SK-N-SH (cell line): Measurements from ENCODE around the gene ELAC2. TPM values are rescaled to one million over a fixed set of nuclear protein-coding genes. Genes with fewer than 3 reads are reported as not detected.

Source experiments
- CTCF ChIA-PET: fragments of 300-600, 350-600 bp; formaldehyde crosslinking; extraction: SDS; loops from one replicate; lab custom pipeline; 2021; lab: Yijun Ruan, JAX
- POLR2A ChIA-PET: fragments of 350-600 bp; sonication (Branson Sonifier 250); formaldehyde crosslinking; extraction: SDS; loops from one replicate; lab custom pipeline; 2020; ENCODE audit warnings: antibody characterized with exemption, inconsistent platforms; lab: Yijun Ruan, JAX
- DNase-seq: peaks from one replicate; pipeline ENCODE4 v3.0.0; 2012
- H2AFZ ChIP-seq: fragments of 200-600 bp; sonication (generic); 2 replicates; pipeline ENCODE4 v1.8.1; 2016; ENCODE audit warnings: antibody characterized with exemption, mild to moderate bottlenecking, low read depth
- H3F3A ChIP-seq: fragments of 200-600 bp; sonication (generic); replicated peaks from 2 replicates; pipeline ENCODE3; 2016; ENCODE audit warnings: antibody characterized with exemption, mild to moderate bottlenecking; ENCODE audit not compliant: insufficient read depth
- H3K27ac ChIP-seq, 2 experiments: fragments of 200-500 bp in 1 of 2; fragments of 200-600 bp in 1 of 2; sonication (Bioruptor generic) in 1 of 2; sonication (generic), shearing (Covaris generic) in 1 of 2; 2 replicates each; pipeline versions ENCODE4 v1.5.1 to v1.6.1; 2014 to 2016; ENCODE audit warnings: low read depth in 2 of 2, inconsistent platforms in 1 of 2, low read length in 1 of 2, mild to moderate bottlenecking in 1 of 2, mixed read lengths in 1 of 2
- H3K27me3 ChIP-seq: fragments of 200-600 bp; sonication (generic), shearing (Covaris generic); 2 replicates; pipeline ENCODE4 v1.6.1; 2016; ENCODE audit warnings: mixed run types; ENCODE audit not compliant: insufficient read depth
- H3K36me3 ChIP-seq, 2 experiments: fragments of 200-500 bp in 1 of 2; fragments of 200-600 bp in 1 of 2; sonication (Bioruptor generic) in 1 of 2; sonication (generic) in 1 of 2; replicated peaks in 1 of 2; 2 replicates each; pipeline versions ENCODE3 to v1.5.1; 2014 to 2016; ENCODE audit warnings: low read length in 1 of 2, mild to moderate bottlenecking in 1 of 2; ENCODE audit not compliant: insufficient read depth in 2 of 2, control insufficient read depth in 1 of 2
- H3K4me1 ChIP-seq, 2 experiments: fragments of 200-500 bp in 1 of 2; fragments of 200-600 bp in 1 of 2; sonication (Bioruptor generic) in 1 of 2; sonication (generic), shearing (Covaris generic) in 1 of 2; 2 replicates each; pipeline versions ENCODE4 v1.5.1 to v1.6.1; 2014 to 2016; ENCODE audit warnings: low read depth in 1 of 2, low read length in 1 of 2, mixed run types in 1 of 2; ENCODE audit not compliant: insufficient read depth in 2 of 2, control insufficient read depth in 1 of 2
- H3K4me2 ChIP-seq: fragments of 200-600 bp; sonication (generic), shearing (Covaris generic); 2 replicates; pipeline ENCODE4 v1.6.1; 2017; ENCODE audit warnings: mixed run types
- H3K4me3 ChIP-seq, 2 experiments: fragments of 200-500 bp in 1 of 2; fragments of 200-600 bp in 1 of 2; sonication (Bioruptor generic) in 1 of 2; sonication (generic), shearing (Covaris generic) in 1 of 2; 2 replicates each; pipeline versions ENCODE4 v1.5.1 to v1.8.1; 2014 to 2016; ENCODE audit warnings: low read depth in 2 of 2, inconsistent platforms in 1 of 2, low read length in 1 of 2, mild to moderate bottlenecking in 1 of 2, mixed read lengths in 1 of 2, moderate library complexity in 1 of 2
- H3K79me2 ChIP-seq: fragments of 200-600 bp; sonication (generic); 2 replicates; pipeline ENCODE4 v1.8.1; 2017; ENCODE audit warnings: mild to moderate bottlenecking; ENCODE audit not compliant: insufficient read depth
- H3K9ac ChIP-seq: fragments of 200-600 bp; sonication (generic); 2 replicates; pipeline ENCODE4 v1.6.1; 2017; ENCODE audit warnings: mixed run types
- H3K9me2 ChIP-seq: fragments of 200-600 bp; sonication (generic); 2 replicates; pipeline ENCODE4 v1.6.1; 2017; ENCODE audit warnings: mixed run types
- H3K9me3 ChIP-seq: fragments of 200-600 bp; sonication (generic); 2 replicates; pipeline ENCODE4 v1.6.1; 2017; ENCODE audit warnings: mixed run types, mild to moderate bottlenecking, moderate library complexity
- H4K20me1 ChIP-seq: fragments of 200-600 bp; sonication (generic); 2 replicates; pipeline ENCODE4 v1.6.1; 2017; ENCODE audit warnings: mild to moderate bottlenecking, mixed run types; ENCODE audit not compliant: insufficient read depth
- ELF1 ChIP-seq: IDR thresholded peaks from 2 replicates; pipeline ENCODE4 v1.4.0; 2012
- FOSL2 ChIP-seq: IDR thresholded peaks from 2 replicates; pipeline ENCODE4 v1.4.0; 2012; ENCODE audit warnings: low read depth, mild to moderate bottlenecking, moderate library complexity, borderline replicate concordance
- FOXM1 ChIP-seq: IDR thresholded peaks from 2 replicates; pipeline ENCODE4 v1.4.0; 2012; ENCODE audit warnings: low read depth, mild to moderate bottlenecking
- GABPA ChIP-seq: IDR thresholded peaks from 2 replicates; pipeline ENCODE4 v1.4.0; 2012; ENCODE audit warnings: low read depth, mild to moderate bottlenecking
- GATA2 ChIP-seq: sonication (generic); formaldehyde crosslinking; IDR thresholded peaks from 2 replicates; pipeline ENCODE4 v1.5.0; 2020; ENCODE audit warnings: mild to moderate bottlenecking, missing genetic modification reagents
- MXI1 ChIP-seq: IDR thresholded peaks from 2 replicates; pipeline ENCODE4 v1.6.1; 2012; ENCODE audit warnings: mild to moderate bottlenecking, low read depth, low read length, improper control_type of control experiment
- RAD21 ChIP-seq: IDR thresholded peaks from 2 replicates; pipeline ENCODE4 v1.6.1; 2012; ENCODE audit warnings: mild to moderate bottlenecking, low read length
- WGBS: methylation state at CpG from one replicate; pipeline ENCODE4 v1.1.6; 2017; ENCODE audit warnings: low lambda C conversion rate; 5-methylcytosine and 5-hydroxymethylcytosine counted together
- polyA plus RNA-seq, 3 experiments: library from polyadenylated mRNA; depleted of rRNA; stranded (reverse); fragments of >200 nt; gene quantifications; 2 replicates each; pipeline ENCODE4 v1.2.3, GENCODE V29; 2012
- TF ChIP-seq, protein P1 (sequence below): IDR thresholded peaks from 2 replicates; pipeline ENCODE4; 2012
- TF ChIP-seq, protein P2 (sequence below): fragments of 150-350 bp; IDR thresholded peaks from 2 replicates; pipeline ENCODE4 v1.6.1; 2016; ENCODE audit warnings: mild to moderate bottlenecking, low read depth, low read length
- TF ChIP-seq, protein P3 (sequence below): fragments of 200-600 bp; sonication (generic); IDR thresholded peaks from 2 replicates; pipeline ENCODE4 v1.6.1; 2017; ENCODE audit warnings: antibody characterized with exemption, mild to moderate bottlenecking, moderate library complexity
- TF ChIP-seq, protein P4 (sequence below): IDR thresholded peaks from 2 replicates; pipeline ENCODE4 v1.4.0; 2012; ENCODE audit warnings: low read depth, borderline replicate concordance
- TF ChIP-seq, protein P5 (sequence below): IDR thresholded peaks from 2 replicates; pipeline ENCODE4 v1.4.0; 2012; ENCODE audit warnings: low read depth, borderline replicate concordance

The ELAC2 gene
- polyA plus RNA-seq, 1 of the 3 experiments (the other 2 are of a cell fraction), result 77.6 TPM

DNA sequence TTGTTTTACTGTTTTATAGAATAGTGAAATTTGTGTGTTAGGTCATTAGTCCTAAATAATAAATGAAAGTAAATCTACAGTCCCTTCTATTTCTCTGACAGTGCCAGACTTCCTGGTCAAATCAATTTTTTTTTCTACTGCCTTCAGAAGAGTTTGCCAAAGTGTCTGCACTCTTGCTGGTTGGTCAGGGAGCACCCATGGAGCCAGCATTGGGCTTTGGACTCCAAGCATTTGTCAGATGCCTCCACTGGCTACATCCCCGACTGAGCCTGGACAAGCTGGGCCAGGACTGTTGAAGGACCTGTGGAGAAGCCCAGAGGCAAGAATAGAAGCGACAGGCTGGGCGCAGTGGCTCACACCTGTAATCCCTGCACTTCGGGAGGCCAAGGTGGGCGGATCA, 53.7 kb downstream of the ELAC2 start:
- TF ChIP-seq, protein P1, sequence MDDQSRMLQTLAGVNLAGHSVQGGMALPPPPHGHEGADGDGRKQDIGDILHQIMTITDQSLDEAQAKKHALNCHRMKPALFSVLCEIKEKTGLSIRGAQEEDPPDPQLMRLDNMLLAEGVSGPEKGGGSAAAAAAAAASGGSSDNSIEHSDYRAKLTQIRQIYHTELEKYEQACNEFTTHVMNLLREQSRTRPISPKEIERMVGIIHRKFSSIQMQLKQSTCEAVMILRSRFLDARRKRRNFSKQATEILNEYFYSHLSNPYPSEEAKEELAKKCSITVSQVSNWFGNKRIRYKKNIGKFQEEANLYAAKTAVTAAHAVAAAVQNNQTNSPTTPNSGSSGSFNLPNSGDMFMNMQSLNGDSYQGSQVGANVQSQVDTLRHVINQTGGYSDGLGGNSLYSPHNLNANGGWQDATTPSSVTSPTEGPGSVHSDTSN, result no peak
- TF ChIP-seq FOXM1, result no peak
- no peak for TF ChIP-seq GABPA
- no peak for TF ChIP-seq RAD21
- TF ChIP-seq FOSL2, result no peak
- Histone ChIP-seq H3K9me3 (no peaks in the 10 kb centered on the region), H3K36me3 (no peaks in the 10 kb centered on the region), H3F3A (no peaks in the 10 kb centered on the region), H3K79me2 (no peaks in the 10 kb centered on the region), H3K4me3 (no peak overlapping the region), H3K9ac (no peak overlapping the region), H3K27ac (no peak overlapping the region), H3K9me2 (no peaks in the 10 kb centered on the region), H3K4me2 (no peak overlapping the region), H3K27me3 (peaks cover 15% of the 10 kb centered on the region; the same call in 1 of the 2 replicates), H3K4me1 (no peaks in the 10 kb centered on the region), H4K20me1 (no peaks in the 10 kb centered on the region), H2AFZ (no peak overlapping the region)
- ChIA-PET CTCF (no interaction called here), POLR2A (no interaction called here)
- no peak for DNase-seq
- 29% methylated on average over 5 of the region's 5 CpGs for WGBS

DNA sequence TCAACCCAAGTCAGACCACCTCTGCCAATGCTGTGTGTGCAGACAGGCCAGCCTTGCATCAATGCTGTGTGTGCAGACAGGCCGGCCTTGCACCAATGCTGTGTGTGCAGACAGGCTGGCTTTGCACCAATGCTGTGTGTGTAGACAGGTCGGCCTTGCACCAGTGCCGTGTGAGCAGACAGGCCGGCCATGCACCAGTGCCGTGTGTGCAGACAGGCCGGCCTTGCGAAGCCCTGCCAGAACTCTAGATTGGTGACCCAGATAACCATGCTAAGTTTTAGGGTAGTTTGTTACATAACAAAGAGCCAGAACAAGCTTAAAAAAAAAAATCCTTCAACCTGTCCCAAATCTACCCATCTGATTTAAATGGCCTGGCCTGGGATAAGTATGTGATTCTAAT, 54.3 kb downstream of the ELAC2 start:
- Histone ChIP-seq H3K4me3 (no peak overlapping the region), H3K36me3 (no peaks in the 10 kb centered on the region), H3K9ac (no peak overlapping the region), H3K27ac (no peak overlapping the region), H4K20me1 (no peaks in the 10 kb centered on the region), H3K79me2 (no peaks in the 10 kb centered on the region), H3K27me3 (peaks cover 15% of the 10 kb centered on the region; the same call in 1 of the 2 replicates), H3K9me2 (no peaks in the 10 kb centered on the region), H3K9me3 (no peaks in the 10 kb centered on the region), H3F3A (no peaks in the 10 kb centered on the region), H2AFZ (no peak overlapping the region), H3K4me1 (no peaks in the 10 kb centered on the region), H3K4me2 (no peak overlapping the region)
- WGBS, result 41% methylated on average over 6 of the region's 7 CpGs
- TF ChIP-seq MXI1 (no peak), FOXM1 (no peak), ELF1 (no peak), GATA2 (CRISPR knock-in tag) (no peak)
- TF ChIP-seq, protein P2, sequence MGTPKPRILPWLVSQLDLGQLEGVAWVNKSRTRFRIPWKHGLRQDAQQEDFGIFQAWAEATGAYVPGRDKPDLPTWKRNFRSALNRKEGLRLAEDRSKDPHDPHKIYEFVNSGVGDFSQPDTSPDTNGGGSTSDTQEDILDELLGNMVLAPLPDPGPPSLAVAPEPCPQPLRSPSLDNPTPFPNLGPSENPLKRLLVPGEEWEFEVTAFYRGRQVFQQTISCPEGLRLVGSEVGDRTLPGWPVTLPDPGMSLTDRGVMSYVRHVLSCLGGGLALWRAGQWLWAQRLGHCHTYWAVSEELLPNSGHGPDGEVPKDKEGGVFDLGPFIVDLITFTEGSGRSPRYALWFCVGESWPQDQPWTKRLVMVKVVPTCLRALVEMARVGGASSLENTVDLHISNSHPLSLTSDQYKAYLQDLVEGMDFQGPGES, result no peak
- TF ChIP-seq, protein P3, sequence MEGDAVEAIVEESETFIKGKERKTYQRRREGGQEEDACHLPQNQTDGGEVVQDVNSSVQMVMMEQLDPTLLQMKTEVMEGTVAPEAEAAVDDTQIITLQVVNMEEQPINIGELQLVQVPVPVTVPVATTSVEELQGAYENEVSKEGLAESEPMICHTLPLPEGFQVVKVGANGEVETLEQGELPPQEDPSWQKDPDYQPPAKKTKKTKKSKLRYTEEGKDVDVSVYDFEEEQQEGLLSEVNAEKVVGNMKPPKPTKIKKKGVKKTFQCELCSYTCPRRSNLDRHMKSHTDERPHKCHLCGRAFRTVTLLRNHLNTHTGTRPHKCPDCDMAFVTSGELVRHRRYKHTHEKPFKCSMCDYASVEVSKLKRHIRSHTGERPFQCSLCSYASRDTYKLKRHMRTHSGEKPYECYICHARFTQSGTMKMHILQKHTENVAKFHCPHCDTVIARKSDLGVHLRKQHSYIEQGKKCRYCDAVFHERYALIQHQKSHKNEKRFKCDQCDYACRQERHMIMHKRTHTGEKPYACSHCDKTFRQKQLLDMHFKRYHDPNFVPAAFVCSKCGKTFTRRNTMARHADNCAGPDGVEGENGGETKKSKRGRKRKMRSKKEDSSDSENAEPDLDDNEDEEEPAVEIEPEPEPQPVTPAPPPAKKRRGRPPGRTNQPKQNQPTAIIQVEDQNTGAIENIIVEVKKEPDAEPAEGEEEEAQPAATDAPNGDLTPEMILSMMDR, result no peak
- TF ChIP-seq, protein P4, sequence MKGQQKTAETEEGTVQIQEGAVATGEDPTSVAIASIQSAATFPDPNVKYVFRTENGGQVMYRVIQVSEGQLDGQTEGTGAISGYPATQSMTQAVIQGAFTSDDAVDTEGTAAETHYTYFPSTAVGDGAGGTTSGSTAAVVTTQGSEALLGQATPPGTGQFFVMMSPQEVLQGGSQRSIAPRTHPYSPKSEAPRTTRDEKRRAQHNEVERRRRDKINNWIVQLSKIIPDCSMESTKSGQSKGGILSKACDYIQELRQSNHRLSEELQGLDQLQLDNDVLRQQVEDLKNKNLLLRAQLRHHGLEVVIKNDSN, result no peak
- TF ChIP-seq, protein P5, sequence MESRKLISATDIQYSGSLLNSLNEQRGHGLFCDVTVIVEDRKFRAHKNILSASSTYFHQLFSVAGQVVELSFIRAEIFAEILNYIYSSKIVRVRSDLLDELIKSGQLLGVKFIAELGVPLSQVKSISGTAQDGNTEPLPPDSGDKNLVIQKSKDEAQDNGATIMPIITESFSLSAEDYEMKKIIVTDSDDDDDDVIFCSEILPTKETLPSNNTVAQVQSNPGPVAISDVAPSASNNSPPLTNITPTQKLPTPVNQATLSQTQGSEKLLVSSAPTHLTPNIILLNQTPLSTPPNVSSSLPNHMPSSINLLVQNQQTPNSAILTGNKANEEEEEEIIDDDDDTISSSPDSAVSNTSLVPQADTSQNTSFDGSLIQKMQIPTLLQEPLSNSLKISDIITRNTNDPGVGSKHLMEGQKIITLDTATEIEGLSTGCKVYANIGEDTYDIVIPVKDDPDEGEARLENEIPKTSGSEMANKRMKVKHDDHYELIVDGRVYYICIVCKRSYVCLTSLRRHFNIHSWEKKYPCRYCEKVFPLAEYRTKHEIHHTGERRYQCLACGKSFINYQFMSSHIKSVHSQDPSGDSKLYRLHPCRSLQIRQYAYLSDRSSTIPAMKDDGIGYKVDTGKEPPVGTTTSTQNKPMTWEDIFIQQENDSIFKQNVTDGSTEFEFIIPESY, result no peak
- CTCF ChIA-PET, result no interaction called here
- POLR2A ChIA-PET, result no interaction called here
- no peak for DNase-seq
